GM18499 (cell line): ENCODE results near the gene RNF13.
"Not testable (repeated sequence)": the region's sequence is repeated elsewhere in the genome, so short reads cannot be mapped to it uniquely, and the experiment has no call there.

Experiments used
- ATAC-seq: cut with Tn5 transposase; IDR thresholded peaks from one replicate; pipeline ENCODE4 v1.9.1; 2021; ENCODE audit warnings: moderate number of reproducible peaks; ENCODE audit not compliant: insufficient read depth, unreplicated experiment

The RNF13 gene

GRCh38 chr3:149977386-149977785, 164.4 kb downstream of the RNF13 start:
- ATAC-seq = no peak

DNA sequence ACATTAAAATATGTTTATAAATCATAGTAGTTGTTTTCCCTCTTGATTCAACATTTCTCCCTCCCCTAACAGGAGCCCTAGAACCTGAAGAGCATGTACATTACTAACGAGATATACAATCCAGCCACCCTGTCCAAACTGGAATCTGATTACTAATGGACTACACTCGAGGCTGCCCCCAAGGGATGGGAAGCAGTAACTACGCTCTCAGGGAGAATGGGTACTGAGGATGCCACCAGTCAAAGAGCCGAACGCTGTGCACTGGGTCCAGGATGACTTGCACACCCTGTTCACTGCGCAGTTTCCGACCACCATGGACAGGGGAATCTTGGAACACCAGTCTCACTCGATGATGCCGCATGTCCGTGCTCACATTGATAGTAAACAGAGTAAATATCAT, 169.0 kb downstream of the RNF13 start:
- not testable (repeated sequence) for ATAC-seq

GRCh38 chr3:149983053-149983452, 170.0 kb downstream of the RNF13 start:
- ATAC-seq = not testable (repeated sequence)

DNA sequence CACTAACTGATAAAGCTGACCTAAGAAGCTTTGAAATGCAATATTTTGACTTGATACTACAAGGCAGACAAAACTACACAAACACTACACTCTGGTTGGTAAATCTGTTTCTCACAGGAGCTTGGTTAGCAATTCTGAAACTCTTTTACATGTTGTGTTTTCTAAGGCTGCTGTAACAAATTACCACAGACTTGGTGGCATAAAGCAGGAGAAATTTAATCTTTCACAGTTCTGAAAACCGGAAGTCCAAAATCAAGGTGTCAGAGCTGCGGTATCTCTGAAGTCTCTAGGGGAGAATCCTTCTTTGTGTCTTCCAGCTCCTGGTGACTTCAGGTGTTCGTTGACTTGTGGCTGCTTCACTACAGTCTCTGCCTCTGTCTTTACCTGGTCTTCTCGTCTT, 170.6 kb downstream of the RNF13 start:
- no peak for ATAC-seq

DNA sequence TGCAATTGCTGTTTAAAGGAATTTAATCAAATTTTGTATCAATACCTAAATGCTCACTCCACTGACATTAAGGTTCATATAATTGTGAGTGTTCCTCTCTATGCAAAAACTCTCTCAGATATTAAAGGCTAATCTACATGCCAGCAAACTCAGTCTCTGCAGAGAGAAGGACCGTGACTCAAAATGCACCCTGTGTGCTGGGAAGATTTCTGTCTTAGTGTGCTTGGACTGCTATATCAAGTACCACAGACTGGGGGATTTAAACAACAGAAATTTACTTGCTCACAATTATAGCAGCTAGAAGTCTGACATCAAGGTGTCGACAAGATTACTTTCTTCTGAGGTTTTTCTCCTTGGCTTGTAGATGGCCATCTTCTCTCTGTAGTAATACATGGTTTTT, 176.3 kb downstream of the RNF13 start:
- no peak for ATAC-seq

DNA sequence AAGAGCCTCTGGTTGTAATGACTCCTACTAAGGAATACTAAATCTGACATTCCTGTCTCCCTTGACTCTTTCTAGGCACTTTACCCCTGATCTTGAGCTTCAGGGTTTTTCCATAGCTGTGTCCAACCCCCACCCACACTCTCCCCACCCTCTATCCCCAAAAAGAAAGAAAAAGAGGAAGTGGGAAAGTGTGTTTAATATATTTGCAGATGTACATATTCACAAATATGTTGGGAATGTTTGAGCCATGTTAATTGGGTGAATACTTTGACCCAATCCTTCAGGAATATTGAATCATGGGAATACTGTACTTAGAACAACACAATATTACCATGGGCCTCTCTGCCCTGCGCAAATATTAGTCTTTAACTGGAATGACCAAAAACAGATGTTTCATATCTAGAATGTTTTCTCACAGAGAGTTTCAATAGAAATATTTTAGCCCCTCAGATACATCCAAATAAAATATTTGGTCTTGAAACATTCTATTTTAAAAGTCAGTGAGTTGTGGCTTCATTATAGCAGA, 177.5 kb downstream of the RNF13 start:
- no peak for ATAC-seq

DNA sequence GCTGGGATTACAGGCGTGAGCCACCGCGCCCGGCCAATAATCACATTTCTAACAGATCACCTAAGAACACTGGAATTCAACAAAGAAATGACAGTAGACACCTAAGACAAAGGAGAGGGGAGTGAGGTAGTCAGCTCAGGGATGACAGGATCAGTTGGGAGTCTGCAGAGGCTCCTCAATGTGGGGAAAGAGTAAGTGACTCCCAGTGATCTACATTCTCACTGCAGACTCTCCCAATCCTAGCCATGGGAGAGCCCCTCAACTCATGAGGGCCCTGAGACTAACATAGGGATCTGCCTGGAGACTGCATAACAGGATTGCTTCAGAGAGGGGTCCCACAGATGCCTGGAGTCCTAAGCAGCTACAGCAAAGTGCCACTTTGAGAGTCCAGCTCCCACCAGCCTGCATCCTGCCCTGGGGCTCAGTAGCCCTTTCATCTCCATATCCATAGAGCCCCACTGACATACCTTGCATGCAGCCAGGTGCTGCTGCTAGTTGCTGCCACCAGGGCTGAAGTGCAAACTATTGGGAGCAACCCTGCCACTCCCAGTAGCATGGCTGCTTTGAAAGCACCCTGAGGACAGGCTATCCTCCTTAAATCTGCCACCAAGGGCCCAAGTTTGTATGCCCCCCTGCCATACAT, 179.5 kb downstream of the RNF13 start:
- no peak for ATAC-seq

GRCh38 chr3:149998946-149999345, 185.9 kb downstream of the RNF13 start:
- ATAC-seq = no peak

GRCh38 chr3:149999421-149999820, 186.4 kb downstream of the RNF13 start:
- no peak for ATAC-seq

- no peak for ATAC-seq
Measured at GRCh38 chr3:150000641-150001040, 187.6 kb downstream of the RNF13 start.

DNA sequence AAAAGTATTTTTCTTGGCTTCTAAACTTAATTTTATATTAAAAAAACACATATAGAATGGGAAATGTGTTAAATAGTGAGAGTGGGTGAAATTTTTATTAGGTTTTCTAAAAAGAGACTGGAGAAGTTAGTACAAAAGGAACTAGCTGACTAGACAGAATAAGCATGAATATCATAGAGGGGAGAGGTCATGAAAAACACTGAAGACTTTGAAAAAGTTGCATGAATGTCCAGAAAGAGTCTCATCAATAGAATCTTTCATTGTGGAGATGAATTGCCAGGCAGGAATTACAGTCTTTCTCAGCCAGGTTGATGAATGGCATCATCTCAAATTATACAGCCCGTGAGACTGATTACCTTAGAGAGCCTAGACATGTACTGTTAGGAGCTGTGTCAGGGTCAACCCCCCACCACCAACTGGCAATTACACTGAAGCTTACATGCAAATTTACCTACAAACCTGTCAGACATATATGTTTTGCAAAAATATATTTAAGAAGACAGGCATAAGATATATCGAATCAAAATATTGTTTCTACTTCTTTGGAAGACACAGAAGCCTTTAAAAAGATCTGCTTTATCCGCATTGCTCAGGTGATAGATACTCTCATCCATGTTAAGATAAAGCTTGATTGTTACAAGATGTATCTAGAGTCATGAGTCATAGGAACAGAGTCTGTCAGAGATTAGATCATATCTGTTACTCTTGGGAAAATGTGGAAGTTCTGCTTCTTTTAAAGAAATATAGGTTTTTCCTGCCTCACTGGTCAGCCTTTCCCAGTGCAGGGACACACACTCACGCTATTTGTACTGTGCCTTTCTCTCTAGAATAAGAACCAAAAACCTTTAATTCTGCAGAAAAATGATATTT, 192.5 kb downstream of the RNF13 start:
- ATAC-seq = no peak

DNA sequence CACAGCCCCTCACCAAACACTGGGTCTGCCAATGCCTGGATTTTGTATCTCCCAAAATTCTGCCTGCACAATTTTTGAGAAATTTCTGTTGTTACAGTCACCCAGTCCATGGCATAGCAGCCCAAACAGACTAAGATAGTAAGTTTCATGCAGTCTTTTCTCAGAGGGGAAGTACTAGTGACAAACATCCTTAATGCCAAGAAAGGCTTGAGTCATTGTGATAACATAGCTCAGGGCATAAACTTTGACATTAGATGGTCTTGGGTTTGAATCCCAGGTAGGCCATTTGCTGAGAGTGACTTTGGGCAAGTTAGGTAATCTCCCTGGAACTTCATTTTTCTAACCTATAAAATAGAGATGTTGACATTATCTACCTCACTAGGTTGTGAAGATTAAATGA, 193.8 kb downstream of the RNF13 start:
- no peak for ATAC-seq
